ENCODE data around the gene NTM.
"Not testable (repeated sequence)": the region's sequence is repeated elsewhere in the genome, so short reads cannot be mapped to it uniquely, and the experiment has no call there.

The NTM gene

DNA sequence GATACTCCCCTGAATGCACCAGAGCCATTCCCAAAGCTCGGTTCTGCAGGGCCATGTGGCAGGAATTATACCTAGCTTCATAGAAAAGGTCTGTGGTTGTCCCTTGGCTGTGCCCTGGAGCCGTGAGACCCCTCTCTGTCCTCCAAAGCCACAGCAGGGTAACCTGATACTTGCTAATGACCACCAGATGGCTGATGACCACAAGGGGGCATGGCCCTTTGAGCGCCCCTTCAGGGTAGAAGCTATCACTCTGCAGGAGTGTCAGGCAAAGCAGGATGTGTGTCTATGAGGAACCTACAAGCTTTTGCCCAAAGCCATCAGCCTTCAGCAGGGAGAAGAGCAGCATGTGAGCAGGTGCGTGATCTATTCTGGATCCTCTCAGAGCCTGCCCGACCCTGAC is 95.3 kb downstream of the NTM start:
- no peak for DNase-seq

GRCh38 chr11:131467645-131468394 is 97.4 kb downstream of the NTM start:
- no peak for DNase-seq

DNA sequence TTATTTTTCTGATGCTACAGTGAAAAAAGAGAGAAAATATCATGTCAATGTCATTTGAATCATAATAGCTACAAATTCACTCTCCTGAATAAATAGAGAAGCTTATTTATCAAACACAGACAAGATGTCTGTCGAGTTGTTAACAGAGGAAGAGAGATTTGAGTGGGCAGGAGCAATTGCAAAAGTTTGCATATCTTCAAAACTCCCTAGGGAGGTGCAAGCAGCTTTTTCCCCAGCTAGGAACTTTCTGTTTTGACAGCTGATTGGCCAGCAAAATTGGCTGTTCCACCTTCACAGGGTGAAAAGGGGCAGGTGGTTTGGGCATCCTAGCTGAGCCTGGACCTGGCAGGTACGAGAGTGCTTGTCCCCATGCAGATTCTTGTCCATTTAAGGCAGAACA is 98.2 kb downstream of the NTM start:
- DNase-seq, result no peak

DNA sequence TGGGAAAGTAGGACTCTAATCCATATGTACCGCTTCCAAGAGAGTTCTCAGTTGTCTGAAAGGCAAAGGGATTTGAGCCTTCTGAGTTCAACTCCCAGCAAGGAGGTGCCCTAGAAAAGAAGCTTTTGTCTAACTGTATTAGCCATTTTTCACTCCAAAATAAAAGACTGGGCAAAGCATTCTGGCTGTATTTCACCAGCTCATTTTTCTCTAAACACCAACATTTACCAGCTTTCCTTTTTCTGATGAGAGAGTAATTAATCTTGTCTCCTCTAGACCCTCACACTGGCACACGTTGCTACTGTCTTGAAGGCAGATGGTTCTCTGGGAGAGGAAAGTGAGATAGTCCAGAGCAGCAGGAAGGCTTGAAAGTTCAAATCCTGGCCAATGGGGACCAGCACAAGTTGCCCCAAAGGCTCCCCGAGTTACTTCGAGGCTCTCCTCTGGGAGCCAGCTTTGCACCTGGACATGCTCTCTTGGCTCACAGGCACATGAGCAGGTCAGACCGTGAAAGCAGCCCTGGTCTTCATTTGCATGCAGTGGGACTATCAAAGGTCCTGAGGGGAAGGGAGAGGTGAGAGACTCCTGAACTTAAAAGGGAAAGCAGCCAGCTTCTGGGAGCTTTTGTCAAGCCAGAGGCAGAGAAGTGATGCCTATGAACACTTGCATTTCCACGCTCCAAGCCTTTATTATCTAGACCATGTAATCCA is 100.0 kb downstream of the NTM start:
- DNase-seq, result no peak

DNA sequence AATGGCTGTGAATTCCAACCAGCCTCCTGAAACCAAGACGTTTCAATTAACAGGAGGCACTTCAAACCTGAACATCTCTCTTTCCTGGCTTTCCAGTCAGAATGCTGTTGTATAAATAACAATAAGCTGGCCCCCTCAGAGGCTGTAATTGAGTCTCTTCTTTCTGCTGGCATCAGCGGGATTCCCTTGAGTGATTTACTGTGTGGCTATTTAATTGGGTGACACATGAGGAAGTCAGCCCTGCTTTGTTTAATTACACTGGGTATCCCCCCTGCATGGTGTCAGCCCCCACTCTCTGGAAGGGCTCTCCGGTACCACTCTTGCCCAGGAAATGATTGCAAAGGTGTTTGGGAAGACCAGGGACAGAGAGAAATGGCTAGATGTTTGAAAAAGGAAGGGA is 101.6 kb downstream of the NTM start:
- DNase-seq, result no peak

GRCh38 chr11:131474947-131475346 is 104.5 kb downstream of the NTM start:
- DNase-seq, result no peak

- no peak for DNase-seq
These were observed 105.9 kb downstream of the NTM start for GRCh38 chr11:131476266-131476665.

GRCh38 chr11:131478341-131478740 is 107.9 kb downstream of the NTM start:
- no peak for DNase-seq

GRCh38 chr11:131481303-131481702 is 110.9 kb downstream of the NTM start:
- no peak for DNase-seq

DNA sequence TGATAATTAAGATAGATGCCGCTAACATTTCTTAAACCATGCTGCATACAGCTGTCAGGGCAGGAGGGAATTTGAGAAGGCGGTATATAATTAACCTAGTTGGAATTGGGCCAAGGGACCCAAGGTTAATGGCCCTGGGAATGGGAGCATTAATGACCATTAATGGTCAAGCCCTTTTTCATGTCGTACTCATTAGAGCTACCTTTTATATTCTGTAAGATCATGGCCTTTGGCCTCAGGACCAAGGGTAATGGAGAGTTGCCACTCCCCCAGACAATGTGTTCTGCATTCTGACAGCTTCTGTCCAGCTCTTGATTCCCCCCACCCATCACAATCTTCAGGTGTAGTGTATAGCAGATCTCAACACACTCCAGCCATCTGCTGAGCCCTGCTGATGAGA is 111.6 kb downstream of the NTM start:
- no peak for DNase-seq

- no peak for DNase-seq
These were observed 113.0 kb downstream of the NTM start for GRCh38 chr11:131483453-131483852.

DNA sequence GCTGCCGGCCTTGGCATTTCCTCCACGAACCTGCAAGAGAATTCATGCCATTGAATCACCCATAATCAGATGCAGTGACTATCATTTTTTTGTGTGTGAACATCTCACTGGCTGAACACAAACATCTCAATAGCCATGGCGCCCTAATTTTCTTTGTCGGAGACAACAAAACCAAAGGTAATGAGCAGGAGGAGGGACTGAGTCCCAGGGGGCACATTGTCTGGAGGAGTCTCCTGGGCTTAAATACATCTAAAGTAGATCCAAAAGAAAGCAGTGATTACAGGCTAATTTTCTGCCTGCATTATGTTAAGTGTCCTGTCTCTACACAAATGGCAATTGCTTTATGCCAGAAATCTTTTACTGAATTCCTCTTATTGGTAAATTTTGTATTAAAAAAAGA is 113.5 kb downstream of the NTM start:
- DNase-seq, result peak; percentile 37

GRCh38 chr11:131486100-131486499 is 115.7 kb downstream of the NTM start:
- DNase-seq, result no peak

DNA sequence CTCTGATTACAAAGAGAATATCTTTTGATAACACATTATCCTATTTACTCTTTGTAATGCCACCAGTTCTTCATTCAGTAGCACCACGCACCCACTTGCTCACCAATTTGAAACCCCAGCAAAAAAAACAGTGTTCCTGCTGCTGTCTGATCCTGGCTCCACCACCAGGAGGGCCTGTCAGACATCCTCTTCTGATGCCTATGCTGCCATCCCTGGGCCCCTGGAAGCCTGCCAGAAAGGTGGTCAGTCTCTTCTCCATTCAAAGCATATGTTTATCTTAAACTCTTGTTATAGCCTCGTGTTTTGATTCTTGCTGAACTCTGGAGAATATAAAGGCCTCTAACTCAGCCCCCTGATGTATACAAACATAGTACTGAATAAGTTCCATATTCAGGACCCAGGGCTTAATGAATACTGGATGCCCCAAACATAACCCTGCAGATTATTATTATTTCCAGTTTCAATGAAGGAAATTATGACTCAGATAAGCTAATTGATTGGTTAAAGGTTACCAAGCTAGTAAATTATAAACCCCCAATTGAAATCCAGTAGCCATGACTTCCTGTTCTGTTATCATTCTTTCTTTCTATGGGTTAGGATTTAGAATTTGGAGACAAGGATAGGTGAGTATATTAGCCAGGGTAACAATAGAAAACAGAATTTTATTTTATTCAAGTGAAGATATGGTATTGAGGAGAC is 116.7 kb downstream of the NTM start:
- DNase-seq, result no peak

GRCh38 chr11:131488238-131488637 is 117.8 kb downstream of the NTM start:
- DNase-seq, result no peak

- DNase-seq, result no peak
These were observed 121.1 kb downstream of the NTM start for GRCh38 chr11:131491503-131491902.

GRCh38 chr11:131495423-131495822 is 125.0 kb downstream of the NTM start:
- no peak for DNase-seq

GRCh38 chr11:131497686-131498085 is 127.3 kb downstream of the NTM start:
- not testable (repeated sequence) for DNase-seq

DNA sequence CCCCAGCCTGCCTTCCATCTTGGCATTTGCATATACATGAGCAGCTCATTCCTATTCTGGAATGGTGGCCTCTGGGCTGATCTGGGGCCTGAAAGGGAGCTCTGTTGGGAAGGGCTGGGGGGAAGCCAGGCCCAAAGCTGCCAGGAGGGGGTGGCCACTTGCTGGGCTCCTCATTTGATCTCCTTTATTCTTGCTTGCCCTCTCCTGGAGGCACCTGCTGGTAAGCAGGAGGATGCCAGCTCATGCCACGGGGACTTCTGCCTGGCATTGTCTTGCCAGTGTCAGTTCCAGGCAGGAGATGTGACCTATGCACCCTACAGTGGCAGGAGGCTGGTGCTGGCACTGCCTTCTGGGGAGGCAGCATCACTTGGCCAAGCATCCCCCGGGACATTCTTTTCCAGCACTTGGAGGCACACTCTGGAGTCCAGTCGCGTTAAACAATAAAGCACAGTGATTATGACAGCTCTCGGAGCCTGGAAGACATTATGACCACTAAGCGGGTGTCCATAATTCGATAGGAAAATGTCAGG is 128.3 kb downstream of the NTM start:
- no peak for DNase-seq

DNA sequence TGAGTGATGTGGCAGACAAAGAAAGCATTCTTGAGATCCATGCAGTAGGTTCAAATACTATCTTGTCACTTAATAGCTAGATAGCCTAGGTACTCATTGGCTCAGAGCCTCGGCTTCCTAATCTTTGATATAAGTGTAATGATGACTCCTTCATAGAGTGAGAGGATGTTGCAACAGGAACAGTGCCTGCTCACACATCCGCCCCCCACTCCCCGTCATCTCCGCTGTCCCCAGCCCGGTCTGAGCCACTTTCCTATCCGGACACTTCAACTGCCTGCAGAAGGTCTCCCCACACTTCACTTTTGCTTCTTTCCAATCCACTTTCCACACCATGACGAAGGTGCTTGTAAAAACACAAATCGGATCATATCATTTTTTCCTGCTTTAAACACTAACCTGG is 128.8 kb downstream of the NTM start:
- no peak for DNase-seq

DNA sequence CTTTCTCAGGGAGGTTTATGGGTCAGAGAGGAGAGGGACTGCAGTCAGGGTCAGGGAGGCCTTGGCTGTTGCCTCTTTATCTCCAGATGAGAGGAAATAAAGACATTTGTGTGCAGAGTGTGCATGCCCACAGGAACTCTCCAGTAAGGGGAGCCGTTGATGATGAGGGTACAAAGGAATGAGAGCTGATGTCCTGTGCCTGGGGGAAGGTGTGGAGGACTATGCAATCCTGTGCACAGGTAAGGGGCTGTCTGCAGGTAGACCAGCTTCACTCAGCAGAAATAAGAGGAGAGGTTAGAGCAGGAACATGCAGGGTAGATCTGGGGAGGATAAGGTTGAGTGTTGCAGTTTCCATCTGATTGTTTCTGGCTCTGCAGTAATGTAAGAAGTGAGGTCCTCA is 132.6 kb downstream of the NTM start:
- DNase-seq, result no peak

DNA sequence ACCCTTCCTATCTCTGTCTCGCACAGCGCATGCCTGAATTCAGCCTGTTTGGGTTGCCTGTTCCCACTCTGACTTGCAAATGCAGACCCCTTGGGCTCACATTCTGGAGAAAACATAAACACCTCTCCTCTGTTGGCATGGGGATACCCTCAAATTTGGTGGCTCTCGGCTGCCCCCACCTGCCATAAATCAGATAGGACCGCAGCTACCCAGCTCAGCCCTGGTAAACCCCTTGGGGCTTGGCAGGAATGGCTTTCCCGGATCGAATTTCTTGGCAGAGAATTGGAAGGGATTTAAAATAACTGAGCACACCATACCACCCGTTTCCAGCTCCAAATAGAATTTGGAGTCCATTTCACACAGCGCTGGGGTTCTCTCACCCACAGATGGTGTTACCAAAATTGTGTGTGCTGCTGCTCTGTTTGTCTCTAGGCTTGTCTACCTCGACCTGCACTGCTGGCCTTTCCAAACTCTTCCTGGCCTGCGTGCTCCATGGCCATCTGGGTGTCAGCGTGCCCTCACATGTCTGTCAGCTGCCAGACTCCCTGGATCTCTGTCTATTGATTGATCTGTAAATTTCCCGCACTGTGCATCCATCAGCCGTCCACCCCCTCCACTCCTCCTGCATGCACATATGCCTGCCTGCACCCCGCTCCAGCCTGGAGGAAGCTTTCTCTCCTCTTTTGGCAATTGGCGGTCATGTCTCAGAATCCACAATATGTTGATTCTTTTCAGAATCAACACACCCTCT is 134.0 kb downstream of the NTM start:
- peak; percentile 23 for DNase-seq

DNA sequence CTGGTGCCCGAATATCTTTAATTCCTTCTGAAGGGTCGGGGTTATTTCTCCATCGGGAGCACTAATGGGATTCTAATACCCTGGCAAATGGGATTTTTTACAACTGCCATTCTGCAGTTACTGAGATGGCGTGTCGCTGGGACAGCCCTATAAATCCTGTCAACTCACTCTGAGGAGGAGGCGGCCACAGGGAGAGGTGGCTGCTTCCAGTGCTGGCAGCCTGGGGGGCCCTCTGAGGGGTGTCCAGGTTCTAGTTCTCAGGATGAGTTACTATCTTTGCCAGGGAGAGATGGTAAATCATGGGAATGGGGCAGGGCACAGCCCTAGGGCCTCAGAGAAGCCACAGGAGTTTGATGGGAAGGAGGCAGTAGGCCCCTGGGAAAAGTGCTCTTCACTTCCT is 135.9 kb downstream of the NTM start:
- DNase-seq, result no peak
